ENCODE measurements around the gene NAV2.

The NAV2 gene

DNA sequence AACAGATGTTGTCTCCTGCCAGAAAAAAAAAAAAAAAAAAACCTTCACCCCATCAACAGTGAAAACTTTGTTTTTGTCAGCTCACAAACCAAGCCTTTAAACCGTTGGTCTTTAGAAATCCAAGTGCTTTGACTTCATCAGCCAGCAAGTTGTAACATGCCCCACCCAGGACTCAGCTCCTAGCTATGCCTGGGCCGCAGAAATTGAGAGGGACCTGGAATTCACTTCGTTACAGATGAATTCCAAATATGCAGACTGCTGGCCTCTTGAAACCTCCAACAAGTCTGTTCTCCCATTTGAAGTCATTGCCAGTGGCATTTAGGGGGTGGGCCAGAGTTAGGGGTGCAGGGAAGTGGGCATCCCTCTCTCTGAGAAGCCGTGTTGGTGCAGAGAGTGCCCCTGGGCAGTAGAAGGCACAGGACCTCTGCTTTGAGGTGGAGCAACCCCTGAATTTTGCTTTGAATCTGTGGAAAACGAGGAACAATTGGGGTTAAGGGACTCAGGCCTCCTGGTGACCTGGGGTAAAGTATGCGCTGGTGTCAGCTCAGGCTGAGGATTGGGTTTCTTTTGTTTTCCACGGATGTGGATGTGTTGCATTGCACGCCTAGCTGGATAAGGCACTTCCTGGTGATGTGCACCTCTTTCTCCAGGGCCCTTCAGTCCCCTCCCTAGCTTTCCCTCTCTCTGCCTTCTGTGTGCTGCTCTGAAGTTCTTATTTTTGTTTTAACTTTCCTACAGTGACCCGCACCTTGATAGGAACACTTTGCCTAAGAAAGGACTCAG, 338.1 kb downstream of the NAV2 start:
- no peak for DNase-seq

DNA sequence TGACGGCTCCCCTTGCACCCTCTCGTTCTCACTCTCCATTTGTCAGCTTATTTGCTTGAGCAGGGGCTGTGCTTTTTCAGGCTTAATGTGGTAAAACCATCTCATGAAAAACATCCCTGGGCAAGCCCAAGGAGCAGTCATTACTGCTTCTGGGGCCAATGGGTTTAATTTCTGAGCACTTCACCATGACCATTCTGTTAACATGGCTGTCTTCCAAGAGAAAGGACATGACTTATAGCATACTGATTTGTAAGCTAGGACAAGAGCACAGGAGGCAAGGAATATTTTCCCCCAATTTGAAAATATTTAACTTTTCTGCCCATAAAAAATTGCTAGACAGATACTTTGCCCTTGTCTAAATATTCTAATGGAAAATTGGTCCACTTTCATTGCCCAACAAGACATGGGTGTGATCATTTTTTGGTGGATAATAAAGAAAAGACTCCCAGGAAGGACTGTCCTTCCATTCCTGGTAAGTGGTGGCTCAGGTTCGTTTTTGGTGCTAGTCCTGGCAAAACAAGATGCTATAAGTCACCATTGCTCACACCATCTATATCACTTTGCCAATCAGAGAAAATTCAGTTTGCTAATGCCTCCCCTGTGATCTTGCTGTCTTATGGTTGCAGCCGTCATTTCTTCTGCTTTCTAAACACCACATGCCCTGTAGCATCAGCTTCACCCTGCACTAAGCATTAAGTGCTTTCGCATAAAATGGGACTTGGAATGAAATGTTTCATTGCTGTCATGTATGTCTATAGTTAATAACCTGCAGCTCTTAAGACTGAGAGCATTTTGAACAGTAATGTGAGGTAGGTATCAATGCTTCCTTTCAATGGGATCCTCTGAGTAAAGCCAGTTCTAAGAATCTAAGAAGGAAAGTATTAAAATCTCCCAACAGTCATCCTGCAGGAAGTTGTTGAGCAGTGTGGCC, 339.1 kb downstream of the NAV2 start:
- no peak for DNase-seq

DNA sequence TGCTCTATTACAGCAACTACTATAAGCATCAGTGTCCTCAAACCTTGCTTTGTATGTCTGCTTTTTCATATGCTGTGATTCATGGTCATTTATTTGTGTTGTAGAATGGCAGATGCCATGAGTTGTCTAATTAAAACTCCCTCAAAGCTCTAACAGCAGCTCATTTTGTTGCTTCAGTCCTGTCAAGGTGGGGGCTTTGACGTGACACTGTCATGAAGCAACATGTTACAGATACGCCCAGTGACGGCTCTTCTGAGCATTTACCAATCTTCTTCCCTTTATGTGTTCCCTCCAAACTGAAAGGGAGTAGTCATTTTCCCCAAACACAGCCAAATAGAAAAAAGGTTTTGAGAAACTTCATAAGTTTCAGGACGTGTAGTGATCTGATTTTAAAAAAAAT, 340.9 kb downstream of the NAV2 start:
- no peak for DNase-seq

DNA sequence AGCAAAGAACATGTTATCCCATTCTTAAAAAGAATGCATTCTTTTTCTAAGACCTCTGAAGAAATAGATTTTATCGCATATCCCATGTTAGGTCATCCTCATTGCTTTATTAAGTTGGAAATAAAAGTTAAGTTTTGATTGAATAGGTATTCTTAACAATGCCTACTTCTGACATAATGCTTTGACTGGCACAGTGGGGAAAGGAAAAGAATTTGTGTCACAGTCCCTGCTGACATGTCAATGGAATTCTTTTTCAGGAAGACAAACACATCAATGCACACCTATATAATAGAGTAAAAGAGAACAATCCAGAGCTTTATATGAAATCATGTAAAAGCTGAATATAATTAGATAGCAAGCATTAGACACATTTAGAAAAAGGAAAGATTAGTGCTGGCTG, 341.9 kb downstream of the NAV2 start:
- DNase-seq = no peak

DNA sequence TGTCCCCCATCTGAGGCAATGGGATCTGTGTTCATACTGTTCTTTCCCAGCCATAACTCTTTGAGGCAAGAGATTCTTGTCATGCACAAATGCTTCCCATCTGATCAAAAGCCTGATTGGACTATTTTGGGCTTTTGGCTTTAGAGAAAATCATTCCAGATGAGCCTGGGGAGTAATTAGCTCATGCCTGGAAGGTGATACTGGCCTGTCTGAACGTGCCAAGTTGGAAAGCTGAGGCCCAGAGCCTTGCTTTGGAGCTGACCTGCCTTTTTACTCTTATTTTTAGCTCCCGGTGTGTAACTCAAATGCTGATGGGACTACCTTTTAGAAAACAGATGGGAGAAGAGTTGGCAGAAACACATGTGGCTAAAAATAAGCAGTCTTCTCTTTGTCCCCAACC, 342.7 kb downstream of the NAV2 start:
- no peak for DNase-seq

GRCh38 chr11:20056109-20056949, 343.7 kb downstream of the NAV2 start:
- DNase-seq = no peak

DNA sequence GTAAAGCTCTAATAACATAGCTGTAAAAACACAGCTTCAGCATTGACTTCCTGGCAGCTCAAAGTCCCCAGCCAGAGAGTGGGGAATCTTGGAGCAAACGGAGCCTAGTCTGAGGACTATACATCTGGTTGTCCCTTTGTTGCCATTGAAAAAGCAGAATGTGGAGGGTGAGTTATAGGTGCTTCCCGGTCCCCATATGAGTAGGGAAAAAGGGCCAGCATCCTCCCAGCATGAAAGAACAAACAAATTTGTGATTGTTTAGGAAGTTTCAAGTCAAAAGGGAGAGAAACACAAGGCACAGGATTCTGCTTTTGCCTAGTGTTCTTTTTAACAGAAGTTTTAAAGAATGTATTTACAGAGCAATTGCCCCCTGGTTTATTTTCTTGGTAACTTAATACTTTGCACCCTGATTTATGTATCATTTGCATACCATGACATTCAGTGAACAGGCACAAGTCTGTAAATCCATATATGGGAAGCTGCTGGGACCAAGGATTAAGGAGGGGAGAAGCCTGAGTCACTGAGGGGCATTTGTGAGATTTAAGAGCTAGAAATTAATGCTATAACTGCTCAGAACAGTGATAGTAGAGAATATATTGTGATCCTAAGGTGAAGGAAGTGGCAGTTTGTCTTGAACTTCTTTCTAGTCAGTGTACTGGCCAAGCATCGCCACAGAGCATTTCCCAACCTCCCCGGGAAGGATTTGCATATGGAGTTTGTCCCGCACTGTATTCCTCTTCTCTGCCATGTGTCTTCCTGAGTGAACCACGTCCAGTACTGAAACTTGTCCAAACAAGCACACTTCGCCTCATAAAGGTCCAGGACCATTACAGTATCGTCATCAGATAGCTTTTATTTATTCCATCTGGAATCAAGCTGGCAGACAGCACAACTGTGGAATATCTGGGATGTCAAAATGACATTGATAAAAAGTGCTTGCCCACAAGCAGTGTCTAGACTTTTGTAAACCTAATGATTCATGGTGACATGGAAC, 344.6 kb downstream of the NAV2 start:
- no peak for DNase-seq

GRCh38 chr11:20058749-20059458, 346.3 kb downstream of the NAV2 start:
- no peak for DNase-seq

- DNase-seq = no peak
These were observed 347.0 kb downstream of the NAV2 start for GRCh38 chr11:20059587-20060021.

- DNase-seq = no peak
These were observed 347.5 kb downstream of the NAV2 start for GRCh38 chr11:20060181-20060580.

GRCh38 chr11:20060647-20061205, 348.1 kb downstream of the NAV2 start:
- DNase-seq = no peak

GRCh38 chr11:20061776-20062175, 349.1 kb downstream of the NAV2 start:
- no peak for DNase-seq

DNA sequence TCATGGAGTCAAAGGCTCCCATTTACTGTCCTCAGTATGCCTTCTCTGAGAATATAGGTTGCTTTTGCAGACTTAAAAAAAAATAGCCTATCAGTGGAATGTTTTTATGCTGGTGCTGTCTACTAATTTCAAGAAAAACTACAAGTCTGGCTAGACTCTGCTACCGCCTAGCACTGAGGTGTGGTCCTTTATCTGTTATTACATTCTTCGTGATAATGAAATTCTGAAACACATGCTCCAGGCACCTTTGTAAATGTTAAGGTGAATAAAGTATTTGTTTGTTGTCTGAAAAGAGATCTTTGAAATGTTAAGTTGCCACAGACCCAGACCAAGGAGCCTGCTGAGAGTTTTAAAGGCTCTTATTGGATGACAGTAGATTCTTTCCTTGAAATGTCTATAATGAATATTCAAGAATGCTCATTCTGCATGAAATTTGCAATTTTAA, 352.3 kb downstream of the NAV2 start:
- no peak for DNase-seq

DNA sequence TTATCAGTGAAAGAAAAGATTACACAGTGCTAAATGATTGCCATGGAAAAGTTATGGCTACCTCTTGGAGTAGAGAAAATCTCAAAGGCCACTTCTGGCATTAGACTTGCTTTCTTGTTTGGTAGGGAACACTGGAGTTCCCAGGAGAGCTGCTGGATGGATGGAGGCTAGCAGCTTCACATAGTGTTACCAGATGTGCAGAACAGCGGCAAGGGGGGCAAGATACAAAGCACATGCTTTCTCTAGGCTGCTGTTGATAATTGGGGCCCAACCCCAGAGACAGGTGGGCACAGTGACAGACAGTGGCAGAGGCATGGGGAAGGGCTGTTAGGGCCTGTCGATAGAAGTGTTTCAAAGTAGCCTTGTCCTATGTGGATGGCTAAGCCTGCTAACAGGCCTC, 352.8 kb downstream of the NAV2 start:
- DNase-seq = no peak

- DNase-seq = no peak
These were observed 353.6 kb downstream of the NAV2 start for GRCh38 chr11:20066013-20066782.

DNA sequence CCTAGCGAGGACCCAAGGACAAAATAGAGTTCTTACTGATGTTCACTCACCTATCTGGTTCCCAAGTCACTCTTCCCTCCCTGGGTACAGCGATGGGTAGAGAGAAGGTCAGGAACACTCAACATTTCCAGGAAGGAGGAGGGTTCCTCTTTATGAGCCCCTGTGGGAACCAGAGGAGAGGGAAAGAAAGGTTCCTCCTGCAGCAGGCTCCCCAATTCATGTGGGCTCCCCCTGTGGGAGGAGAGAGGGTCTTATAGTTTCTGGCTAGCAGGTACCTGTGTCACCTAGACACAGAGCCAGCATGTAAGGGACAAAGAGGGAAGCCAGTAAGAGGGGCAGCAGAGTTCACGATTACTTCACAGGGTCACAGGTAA, 354.1 kb downstream of the NAV2 start:
- DNase-seq = no peak

GRCh38 chr11:20067665-20068064, 355.0 kb downstream of the NAV2 start:
- no peak for DNase-seq

GRCh38 chr11:20068691-20069090, 356.1 kb downstream of the NAV2 start:
- no peak for DNase-seq

DNA sequence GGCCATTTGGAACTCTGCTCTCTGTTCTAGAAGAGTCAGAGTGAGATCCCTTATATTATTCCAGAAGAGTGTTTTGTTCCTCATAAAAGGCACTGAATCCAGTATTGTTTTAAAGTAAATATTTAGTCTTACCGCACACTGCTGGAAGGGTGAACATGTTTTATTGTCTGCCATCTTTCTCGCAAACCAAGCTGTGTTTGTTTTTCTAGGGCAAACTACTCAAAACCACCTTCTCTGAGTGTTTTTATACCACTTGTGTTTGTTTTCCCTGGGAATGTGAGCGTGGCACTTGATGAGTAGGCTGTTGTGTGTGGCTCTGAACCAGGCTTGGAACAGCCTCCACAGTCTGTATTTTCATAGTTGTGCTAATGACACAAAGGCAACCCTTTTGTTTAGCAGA, 357.8 kb downstream of the NAV2 start:
- no peak for DNase-seq

- no peak for DNase-seq
These were observed 363.0 kb downstream of the NAV2 start for GRCh38 chr11:20075627-20076026.

All from NCI-H226 (cell line).